HG03095 (cell line): ENCODE measurements around the gene SLC9A1.

Source experiments
- ATAC-seq: cut with Tn5 transposase; IDR thresholded peaks from one replicate; pipeline ENCODE4 v1.9.1; 2021; ENCODE audit warnings: moderate library complexity; ENCODE audit not compliant: unreplicated experiment

Gene SLC9A1

DNA sequence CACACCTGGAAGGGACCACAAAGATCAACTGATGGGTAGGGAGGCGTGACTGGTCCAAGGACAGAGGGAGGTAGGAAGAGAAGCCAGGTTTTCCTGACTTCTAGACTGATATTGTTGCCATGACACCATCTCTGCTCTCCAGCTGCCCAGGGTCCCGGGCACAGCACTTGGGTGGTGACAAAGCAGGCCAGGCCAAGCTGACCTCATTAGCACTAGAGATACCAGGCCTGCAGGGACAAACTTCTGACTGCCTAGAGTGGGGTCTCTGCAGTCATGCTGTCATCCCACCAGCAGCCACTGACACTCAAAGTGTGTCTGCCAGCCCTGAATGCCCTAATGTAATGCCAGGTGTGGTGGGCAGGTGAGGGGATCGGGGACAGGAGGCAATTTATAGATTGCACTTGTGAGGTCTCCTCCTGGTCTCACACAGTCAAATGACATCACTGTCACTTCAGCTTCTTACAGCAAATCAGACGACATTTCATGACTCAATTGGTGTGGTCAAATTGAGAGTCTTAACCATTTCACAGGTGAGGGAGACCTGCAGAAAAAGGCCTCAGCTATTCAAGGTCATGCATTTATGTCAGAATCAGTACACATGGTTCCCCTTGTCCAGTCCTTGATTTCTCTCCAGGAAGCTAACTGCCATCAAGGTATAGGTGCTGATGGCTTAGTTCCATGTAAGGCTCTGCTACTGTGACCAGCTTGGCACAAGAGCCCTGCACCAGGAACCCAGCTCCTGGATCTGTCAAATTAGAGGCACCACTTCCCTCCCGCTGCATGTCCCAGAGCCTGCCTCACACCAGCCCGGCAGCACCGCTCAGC lies 2.7 kb downstream of the SLC9A1 start:
- ATAC-seq = no peak

DNA sequence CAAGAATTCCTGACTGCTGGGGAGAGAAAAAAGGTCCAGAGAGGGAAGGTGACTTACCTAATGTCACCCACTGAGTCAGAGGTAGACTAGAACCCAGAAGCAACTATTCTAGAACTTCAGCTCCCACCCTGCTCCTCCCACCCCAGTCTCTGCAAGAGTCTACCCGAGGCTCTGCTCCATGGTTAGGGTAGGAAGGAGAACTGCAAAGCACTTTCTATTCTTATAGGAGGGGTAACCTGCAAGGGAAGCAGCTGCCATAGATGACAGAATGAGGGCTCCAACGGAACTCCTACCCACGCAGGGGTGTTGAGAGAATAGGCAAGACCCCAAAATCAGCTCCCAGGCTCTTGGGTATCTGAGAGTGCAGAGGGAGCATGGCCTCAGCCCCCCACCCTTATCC lies 4.3 kb downstream of the SLC9A1 start:
- no peak for ATAC-seq

DNA sequence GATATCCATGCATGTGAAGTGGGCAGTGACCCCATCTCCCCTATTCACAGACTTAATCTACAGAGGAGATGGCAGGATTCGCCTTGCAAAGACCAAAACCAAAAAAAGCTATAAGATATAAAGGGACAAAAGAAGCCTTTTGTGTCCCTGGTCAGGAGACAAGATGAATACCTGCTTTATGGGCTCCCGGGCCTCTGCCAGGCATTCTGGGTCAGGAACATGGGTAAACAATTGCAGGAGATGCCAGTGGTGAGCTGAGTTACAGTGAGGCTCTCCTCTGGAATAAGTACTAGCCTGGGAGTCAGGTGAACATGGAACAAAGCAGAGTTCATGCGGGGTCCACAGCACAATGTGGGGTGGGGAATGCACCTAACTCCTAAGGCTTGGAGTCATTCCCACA lies 4.7 kb downstream of the SLC9A1 start:
- ATAC-seq = no peak

GRCh38 chr1:27149762-27150113 lies 5.2 kb downstream of the SLC9A1 start:
- no peak for ATAC-seq

- no peak for ATAC-seq
Measured at GRCh38 chr1:27149084-27149761, 5.7 kb downstream of the SLC9A1 start.

DNA sequence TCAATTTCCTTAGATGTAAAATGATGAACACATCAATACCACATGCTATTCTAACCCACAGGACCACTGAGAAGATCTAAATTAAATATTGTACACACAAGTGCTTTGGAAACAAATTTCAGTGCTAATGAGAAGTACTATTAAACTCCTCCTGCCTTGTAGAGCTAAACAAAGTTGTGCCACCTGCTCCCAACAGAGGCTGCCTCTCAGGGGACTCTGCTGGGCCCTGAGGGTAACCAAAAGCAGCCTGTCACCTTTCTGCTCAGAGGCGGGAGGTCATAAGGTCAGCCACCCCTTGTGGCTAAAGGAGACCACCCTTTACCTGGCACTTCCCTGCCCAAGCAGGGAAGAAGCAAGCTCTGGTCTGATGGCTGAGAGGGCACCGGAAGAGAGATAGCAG lies 6.3 kb downstream of the SLC9A1 start:
- ATAC-seq = no peak

DNA sequence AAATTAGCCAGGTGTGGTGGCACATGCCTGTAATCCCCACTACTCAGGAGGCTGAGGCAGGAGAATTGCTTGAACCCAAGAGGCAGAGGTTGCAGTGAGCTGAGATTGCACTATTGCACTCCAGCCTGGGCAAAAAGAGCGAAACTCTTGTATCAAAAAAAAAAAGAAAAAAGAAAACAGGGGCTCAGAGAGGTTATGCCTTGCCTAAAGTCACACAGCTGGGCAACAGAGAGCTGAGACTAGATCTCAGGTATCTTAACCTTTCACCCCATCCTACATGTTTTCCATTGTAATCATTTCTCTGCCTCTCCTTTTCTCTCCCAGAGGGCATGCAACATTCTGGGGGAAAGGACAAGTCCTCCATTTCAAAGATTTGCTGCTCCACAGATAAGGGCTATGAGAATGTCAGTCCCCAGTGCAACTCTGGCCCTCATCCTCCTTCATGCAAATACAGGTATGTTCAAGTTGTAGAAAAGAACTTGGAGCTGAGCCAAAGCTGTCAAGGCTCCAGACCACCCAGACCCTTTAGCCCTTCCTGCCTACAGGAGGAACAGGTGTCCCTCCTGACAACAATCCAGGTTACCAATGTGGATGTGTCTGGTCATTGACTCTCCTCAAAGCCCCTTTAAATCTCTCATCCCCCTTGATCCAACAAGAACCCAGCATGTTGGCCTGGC lies 6.9 kb downstream of the SLC9A1 start:
- no peak for ATAC-seq

DNA sequence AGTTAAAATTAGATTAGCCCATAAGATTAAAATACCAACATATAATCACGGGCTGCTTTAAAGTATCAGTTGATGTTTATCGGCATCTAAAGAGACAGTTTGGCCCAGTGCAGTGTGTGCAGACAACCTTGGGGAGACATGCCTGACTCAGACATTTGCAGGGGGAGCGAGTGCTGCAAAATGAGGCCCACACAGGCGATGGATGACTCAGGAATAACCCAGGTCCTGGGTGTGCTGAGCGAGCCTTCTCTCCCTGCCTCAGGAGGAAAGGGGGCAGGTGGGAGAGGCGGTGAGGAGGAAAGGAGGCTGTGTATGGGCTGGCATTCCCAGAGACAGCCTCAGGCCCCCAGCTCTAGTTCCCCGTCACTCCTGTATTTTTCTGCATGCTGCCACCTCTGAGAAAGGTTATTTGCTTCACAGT lies 9.0 kb downstream of the SLC9A1 start:
- ATAC-seq = no peak

DNA sequence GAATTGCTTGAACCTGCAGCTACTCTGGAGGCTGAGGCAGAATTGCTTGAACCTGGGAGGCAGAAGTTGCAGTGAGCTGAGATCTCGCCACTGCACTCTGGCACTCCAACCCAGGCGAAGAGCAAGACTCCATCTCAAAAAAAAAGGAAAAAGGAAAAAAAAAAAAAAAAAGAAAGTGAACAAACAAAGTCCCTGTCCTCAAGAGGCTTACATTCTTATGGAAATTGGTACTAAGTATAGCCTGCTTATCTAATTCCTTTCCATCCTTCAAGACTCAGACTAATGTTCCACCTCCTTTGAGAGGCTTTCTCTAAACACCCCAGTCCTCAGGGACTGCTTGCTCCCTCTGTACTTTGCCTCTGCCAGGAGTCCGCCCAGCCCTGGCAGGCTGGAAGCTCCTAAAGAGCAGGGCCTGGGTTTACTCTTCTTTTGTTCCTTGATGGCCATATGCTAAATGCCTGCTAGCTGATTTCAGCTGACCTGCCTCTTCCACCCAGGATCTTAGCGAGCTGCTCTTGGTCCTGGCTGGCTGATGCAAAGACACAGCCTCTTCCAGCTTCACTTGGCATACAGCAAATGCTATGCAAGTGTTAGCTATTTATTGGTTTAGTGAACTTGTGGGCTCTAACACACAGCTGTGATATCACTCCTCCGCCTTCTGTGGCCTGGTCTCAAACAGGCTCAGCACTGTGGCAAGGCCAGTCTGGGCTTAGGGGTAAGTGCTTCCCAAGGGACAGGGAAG lies 9.8 kb downstream of the SLC9A1 start:
- ATAC-seq = no peak

GRCh38 chr1:27144049-27144748 lies 10.7 kb downstream of the SLC9A1 start:
- ATAC-seq = no peak

DNA sequence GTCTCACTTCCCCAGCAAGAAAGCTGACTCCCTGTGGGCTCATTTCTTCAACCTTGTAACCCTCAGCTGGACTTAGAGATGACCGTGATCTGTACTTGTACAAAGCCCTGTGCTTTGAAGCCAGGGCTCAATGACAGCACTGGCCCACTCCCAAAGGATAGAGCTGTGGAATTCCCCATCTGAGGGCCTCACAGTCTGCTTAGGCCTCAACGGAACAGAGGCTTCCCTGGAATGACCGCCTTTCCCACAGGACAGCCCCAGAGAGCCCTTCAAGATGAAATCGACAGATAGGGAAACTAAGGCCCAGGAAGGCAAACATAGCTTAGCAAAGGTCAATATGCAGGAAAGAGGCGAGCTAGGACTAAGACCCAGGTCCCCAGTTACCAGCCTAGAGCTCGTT lies 11.5 kb downstream of the SLC9A1 start:
- ATAC-seq = no peak

DNA sequence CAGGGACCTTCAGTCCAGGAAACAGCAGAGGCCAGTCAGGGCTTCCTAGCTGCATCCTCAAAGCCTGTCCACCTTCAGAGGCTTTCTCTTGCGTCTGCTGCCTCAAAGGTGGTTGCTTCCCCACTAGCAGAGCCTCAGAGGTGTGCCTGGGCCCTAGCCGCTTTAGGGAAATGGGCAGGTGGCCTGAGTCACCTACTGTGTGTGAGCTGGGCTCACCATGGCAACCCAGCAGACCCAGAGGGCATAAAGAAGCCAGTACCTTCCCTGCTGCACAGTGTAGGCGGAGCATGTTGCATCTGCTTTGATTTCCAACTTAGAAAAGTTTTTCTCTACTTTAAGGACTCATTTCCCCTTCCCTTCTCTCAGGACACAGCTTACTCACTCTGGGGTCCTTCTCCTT lies 12.5 kb downstream of the SLC9A1 start:
- ATAC-seq = no peak

- no peak for ATAC-seq
Measured at GRCh38 chr1:27141266-27142003, 13.5 kb downstream of the SLC9A1 start.

DNA sequence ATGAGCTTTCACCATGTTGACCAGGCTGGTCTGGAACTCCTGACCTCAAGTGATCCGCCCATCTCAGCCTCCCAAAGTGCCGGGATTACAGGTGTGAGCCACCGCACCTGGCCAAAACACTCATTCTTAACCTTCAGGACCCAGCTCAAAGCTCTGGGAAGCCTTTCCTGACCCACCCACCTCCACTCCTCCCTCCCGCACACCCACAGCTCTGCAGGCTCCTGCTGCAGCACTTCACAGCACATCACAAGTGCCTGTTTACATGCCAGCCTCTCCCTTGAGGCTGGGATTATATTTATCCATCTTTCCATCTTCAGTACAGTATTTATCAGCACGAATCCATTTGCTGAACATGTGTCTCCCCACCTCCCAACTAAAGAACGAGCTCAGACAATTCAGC lies 14.9 kb downstream of the SLC9A1 start:
- ATAC-seq = no peak

DNA sequence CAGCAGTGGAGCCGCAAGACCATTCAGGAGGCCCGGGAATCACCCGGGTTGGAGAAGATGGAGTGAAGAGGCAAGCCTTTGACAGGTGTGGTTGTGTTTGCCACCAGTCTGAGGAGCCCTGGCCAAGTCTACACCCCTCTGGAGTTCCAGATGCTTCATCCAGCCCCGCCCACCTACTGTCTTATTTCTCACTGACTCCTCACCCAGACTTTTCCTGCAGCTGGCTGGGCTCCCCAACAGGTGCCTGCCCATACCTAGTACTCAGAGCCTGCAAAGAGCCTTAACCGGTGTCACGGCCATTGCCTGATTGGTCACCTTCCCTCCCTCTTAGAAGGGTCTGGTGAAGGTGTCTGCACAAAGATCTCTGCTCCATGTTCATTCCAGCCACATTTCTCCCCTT lies 16.0 kb downstream of the SLC9A1 start:
- no peak for ATAC-seq

DNA sequence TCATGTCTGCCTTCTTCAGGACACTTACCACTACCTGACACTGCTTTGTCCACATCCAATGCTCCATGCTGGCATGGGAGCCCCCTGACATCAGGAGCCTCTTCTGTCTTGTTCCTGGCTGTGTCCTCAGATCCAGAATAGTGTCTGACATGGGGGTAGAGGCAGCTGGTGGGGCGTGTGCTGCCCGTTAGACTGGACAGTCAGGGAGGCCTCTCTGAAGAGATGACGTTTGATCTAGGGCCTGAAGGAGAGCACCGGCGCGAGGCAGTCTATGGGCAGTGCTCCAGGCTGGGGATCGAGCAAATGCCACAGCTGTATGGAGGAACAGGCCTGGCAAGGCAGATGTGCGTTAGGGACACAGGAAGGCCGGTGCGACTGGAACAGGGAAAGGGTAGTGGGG lies 16.6 kb downstream of the SLC9A1 start:
- ATAC-seq = no peak

- no peak for ATAC-seq
Measured at GRCh38 chr1:27137544-27138075, 17.3 kb downstream of the SLC9A1 start.

DNA sequence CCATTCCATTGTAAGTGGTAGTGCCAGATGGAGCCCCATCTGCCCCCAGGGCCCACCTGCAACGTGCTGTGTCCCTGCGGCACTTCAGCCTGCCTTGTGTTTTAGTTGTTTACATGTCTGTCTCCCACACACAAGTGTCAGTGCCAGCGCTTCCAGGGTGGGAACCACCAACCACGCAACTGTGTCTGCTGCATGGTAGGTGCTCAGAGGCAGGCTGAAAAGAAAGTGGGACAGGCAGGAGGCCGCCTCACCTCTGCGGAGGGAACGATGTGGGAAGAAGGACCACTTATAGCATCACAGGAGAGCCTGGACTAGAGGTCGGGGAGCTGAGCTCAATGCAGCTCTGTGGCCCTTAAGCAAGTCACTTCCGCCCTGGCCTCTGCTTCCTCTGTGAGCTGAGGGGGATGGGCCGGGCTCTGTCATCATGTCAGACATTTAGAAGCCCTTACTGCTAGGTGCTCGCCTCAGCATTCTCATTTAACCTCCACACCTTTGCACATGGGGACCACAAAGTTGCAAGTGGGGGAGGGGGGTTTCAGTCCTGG lies 17.9 kb downstream of the SLC9A1 start:
- no peak for ATAC-seq

GRCh38 chr1:27136236-27136551 lies 18.7 kb downstream of the SLC9A1 start:
- no peak for ATAC-seq
